NK-92 (cell line): Measurements from ENCODE around the gene PSEN2.

Experiments
- DNase-seq: peaks from one replicate; lab custom pipeline; 2025; ENCODE audit not compliant: unreplicated experiment; lab: John Stamatoyannopoulos, UW

Gene PSEN2

DNA sequence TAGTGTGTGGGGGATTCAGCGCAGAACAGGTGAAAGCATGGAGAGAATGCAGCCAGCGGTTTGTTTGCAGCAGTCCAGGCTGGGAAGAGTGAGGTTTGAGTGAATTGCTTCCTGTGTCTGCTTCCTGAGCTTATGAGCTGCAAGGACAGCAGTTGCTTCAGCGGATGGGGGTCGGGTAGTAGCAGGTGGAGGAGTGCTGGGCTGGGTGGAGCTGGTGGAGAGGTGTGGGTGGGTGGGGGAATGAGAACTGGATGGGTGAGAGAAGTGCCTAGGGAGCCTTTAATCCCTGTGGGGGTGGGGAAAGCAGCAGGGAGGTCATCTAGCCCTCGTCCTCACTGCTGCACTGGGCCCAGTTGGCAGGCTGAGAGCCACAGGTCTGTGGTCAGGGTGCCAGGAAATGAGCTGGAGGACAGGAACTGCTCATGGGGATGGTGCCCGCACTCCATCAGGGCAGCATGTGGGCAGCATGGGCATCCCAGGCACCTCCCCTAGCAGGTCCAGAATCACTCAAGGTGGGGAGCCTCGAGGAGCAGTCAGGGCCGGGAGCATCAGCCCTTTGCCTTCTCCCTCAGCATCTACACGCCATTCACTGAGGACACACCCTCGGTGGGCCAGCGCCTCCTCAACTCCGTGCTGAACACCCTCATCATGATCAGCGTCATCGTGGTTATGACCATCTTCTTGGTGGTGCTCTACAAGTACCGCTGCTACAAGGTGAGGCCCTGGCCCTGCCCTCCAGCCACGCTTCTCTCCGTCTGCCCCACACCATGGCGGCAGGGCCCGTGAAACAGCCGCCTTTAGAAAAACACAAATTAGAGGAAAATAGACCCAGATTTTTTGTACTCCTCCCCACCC is 14.8 kb downstream of the PSEN2 start:
- DNase-seq: no peak

DNA sequence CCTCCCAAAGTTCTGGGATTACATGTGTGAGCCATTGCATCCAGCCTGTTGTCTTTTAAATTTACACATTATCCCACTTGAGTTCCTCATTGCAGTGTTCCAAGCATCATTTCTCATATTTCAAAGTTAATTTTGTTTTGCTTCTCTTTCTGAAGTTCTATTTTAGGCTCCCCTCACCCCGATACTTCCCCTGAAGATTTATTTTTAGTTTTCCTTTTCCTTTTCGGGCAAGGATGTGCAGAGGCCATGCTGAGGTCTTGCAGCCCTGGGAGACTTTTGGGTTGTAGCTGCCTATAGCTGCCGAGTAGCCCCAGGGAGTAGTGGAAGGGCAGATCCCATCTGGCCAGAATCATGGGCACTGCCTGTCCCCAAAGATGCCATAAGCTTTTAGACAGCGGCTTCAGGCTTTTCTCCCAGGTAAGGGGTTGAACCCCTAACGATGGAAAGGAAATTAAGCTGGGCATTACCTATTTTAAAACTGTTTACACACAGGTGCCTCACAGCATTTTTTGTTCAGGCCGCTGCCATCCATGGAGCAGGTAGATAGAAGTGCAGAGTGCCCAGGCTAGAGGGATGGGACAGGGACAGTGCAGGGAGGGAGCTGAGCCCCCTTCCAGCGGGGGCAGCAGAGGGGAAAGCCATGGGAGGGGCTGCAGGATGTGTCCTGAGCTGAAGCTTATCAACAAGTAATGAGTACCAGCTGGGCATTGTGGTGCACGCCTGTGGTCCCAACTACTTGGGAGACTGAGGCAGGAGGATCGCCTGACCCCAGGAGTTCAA is 15.9 kb downstream of the PSEN2 start:
- DNase-seq: no peak

DNA sequence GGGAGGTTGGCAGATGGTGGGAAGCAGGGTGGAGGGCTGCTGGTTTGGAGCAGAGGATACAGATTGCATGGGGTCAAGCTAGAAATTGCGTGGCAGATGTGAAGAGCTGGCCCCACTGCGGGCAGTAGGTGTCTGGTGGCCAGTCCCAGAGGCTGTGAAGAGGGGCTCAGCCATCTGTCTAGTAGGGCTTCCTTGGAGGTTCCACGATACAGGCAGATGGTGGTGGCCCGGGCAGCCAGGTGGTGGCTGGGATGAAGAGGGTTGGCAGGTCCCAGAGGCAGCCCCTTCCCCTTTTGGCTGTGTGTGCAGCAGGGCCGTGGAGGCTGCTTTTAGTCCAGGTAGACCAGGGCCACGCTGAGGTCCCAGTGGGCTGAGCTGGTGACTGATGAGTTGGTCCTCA is 16.6 kb downstream of the PSEN2 start:
- DNase-seq: no peak

DNA sequence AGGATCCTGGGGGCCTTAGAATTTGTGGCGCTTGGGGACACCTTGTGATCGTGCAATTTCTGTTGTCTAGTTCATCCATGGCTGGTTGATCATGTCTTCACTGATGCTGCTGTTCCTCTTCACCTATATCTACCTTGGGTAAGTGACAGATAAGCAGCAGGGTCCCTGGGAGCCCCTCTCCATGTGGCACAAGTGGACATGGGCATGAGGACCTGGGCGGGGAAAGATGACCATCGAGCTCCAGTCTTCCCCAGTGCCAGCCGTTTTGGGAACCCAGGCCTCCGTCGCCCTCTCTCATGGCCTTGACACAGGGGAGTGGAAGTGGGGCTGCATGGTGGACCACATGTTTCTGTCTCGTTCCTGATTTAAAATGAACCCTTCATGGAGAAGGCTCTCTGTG is 17.6 kb downstream of the PSEN2 start:
- no peak for DNase-seq

DNA sequence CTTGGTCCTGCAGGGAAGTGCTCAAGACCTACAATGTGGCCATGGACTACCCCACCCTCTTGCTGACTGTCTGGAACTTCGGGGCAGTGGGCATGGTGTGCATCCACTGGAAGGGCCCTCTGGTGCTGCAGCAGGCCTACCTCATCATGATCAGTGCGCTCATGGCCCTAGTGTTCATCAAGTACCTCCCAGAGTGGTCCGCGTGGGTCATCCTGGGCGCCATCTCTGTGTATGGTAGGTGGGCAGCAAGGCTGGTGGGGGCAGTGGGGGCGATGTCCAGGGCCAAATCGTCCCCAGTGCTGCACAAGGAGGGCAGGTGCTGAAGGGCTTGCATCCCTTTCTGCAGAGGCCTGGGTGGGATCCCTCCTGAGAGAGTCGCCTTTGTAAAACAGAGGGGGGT is 18.4 kb downstream of the PSEN2 start:
- DNase-seq: no peak

DNA sequence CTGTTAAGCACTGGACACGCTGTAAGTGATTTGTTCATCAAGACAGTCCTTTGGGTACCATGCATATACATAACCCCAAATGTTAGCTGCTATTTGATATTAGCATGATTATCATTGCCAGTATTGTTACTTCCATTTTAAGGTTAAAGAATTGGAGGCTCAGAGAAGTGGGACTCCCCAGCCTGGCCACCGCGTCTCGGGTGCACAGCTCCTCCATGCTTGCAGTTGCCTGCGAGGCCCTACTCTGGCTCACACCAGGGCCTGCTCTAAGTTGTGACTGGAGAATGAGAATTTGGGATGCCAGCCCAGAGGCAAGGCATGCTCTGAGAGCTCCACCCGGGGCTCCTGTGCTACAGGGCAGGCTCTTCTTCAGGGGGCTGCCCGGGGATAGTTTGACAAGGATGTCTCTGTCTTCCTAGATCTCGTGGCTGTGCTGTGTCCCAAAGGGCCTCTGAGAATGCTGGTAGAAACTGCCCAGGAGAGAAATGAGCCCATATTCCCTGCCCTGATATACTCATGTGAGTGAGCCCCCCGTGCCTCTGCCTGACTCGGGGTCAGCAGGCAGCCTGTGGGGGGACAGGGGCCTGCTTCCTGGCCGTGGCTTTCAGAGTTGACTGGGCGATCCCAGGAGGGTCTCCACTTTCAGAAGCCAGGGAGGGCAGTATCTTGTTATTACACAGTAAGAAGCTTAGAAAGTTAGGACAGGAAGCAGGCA is 19.4 kb downstream of the PSEN2 start:
- no peak for DNase-seq

DNA sequence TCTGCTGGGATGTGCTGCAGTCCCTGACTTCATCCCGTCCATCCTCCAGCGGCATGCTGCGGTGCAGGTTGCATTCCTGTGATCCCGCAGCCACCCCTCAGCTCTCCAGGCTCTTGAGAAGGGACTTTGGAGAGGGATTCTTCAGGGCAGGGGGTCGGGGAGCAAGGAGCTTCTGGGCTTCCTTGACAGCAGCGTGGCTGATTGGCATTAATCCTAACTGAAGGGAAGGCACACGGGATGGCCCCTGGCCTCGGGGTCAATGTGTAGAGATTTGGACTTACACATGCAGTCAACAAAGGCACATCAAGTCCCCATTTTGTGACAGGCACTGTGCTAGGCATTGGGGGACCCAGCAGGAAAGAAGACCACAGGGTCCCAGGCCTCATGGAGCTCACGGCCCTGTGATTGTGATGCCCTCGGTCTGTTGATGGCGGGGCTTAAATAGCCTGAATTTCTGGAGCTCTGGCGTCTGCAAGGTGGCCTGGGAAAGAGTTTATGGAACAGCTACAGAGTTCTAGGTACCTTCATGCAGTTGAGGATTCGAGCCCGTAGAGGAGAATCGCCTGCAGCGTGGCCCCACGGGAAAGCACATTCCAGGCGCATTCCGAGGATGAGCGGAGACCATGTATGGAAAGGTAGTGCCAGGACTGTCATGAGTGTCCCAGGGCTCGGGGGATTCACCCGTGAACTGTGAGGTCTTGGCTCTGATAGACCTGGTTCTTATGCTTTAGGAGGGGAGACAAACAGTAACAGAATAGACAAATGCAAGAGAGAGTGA is 20.1 kb downstream of the PSEN2 start:
- DNase-seq: no peak

DNA sequence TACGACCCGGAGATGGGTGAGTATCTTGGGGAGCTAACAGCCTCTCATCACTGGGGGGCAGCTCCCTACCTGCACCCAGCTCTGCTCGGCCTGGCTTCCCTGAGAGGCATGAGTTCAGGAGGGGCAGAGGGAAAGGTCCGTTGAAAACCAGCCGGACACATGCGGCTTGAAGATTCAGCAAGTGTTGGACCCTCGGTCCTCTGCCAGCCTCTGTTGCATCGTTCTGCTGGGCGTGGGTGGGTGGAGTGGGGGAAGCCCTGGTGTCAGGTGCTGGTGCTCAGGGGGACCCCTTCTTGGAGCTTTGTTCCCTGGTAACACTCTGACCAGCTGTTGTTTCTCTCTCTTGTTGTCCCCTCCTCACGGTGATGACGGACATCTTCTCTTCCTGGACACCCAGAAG is 20.9 kb downstream of the PSEN2 start:
- no peak for DNase-seq

DNA sequence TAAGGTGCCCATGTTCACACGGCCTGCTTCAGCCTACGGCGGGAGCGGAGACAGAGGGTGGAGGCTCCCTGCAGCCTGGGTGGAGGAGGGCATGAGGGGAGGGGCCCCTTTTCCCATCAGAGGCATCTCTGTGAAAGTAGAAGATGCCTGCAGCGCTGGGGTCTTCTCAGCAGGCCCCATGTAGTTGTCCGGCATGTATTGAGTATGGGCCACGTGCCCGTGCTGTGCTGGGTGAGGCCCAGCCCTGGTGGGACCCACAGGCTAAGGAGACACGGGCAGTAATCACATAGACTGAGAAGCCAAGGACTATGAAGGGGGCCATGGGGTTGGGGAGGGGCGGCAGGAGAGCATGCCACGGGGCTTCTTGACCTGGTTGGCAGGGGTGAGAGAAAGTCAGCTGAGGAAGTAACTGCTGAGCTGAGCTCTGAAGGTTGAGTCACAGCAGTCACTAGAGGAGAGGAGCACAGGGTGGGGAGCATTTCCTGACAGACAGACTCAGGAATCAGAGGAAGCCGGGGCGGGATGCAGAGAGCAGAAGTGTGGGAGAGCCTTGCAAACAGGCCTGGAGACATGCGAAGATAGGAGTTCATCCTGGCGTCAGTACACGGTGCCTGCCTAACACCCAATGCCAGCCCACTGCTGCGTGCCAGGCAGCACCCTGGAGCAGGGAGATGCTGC is 21.6 kb downstream of the PSEN2 start:
- DNase-seq: no peak

DNA sequence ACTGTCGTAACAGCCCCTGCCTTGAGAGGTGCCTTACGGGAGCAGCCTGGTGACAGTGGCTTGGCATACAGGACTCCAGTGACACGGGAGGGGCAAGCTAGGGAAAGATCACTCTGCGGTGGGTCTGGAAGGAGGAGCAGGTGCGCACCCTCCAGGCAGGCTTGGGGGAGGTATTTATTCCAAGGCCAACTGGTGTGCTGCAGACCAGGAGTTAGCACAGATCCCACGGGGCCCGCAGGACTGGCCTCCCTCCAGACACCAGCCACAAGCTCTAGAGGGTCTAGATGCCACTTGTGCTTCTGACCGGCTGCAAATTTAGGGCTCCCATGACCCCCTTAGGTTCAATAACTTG is 22.1 kb downstream of the PSEN2 start:
- no peak for DNase-seq

DNA sequence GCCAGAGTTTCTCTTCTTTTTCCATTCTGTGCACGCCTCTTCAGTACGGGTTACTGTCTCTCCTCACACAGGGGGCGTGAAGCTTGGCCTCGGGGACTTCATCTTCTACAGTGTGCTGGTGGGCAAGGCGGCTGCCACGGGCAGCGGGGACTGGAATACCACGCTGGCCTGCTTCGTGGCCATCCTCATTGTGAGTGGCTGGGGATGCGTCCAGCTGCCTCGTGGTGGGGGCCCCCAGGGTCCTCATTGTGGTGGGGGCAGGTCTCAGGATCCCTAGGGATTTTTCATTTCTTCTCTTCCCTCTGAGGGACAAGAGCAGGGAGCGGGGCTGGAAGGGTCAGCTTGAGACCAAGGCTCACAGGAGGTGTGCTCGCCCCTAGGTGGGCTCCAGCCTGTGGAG is 23.5 kb downstream of the PSEN2 start:
- DNase-seq: no peak

DNA sequence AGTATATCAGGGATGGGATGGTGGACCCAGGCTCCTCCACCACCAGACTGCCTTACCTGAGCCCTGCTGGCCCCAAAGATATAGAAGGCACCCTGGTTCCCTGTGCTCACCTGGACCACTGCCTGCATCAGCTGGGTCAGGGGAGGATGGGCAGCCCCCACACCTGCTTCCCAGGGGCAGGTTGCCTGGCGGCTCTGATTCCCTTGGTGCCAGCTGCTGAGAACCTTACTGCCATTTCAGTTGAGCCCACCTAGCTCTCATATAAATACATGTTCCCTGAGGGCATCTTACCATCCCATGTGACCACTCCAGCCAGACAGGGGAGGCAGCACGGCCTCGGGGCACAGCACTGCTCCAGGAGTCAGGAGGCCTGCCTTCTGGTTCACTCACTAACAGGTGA is 24.4 kb downstream of the PSEN2 start:
- DNase-seq: no peak

DNA sequence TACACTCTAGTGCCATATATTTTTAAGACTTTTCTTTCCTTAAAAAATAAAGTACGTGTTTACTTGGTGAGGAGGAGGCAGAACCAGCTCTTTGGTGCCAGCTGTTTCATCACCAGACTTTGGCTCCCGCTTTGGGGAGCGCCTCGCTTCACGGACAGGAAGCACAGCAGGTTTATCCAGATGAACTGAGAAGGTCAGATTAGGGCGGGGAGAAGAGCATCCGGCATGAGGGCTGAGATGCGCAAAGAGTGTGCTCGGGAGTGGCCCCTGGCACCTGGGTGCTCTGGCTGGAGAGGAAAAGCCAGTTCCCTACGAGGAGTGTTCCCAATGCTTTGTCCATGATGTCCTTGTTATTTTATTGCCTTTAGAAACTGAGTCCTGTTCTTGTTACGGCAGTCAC is 25.2 kb downstream of the PSEN2 start:
- DNase-seq: no peak

DNA sequence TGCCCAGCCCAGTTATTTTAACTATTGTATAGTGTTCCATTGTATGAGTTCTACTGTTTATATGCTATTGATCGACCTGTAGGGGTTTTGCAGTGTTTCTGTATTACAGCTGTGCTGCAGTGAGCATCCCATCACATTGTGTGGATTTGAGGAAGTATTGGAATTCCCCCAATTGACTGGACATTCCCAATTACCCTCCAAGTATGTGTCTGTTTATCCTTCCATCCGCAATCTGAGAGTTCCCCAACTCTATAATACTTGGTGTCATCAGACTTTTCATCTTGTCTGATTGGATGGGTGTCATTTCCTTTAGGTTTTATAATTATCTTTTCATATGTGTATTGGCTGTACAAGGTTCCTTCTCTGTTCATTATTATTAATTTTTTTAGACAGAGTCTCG is 27.8 kb downstream of the PSEN2 start:
- no peak for DNase-seq

DNA sequence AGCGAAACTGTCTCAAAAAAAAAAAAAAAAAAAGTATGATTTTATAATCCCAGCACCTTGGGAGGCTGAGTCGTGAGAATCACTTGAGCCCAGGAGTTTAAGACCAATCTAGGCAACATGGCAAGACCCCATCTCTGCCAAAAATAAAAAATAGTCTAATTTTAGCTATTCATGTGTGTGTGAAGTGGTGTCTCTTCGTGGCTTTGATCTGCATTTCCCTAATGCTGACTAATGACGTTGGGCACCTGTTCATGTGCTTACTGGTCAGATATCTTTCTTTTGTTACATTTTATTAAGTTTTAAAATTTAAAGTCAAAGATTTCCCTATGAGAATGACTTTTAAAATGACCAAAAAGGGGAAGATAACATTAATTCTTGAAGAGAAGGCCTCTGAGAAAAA is 31.0 kb downstream of the PSEN2 start:
- DNase-seq: no peak

DNA sequence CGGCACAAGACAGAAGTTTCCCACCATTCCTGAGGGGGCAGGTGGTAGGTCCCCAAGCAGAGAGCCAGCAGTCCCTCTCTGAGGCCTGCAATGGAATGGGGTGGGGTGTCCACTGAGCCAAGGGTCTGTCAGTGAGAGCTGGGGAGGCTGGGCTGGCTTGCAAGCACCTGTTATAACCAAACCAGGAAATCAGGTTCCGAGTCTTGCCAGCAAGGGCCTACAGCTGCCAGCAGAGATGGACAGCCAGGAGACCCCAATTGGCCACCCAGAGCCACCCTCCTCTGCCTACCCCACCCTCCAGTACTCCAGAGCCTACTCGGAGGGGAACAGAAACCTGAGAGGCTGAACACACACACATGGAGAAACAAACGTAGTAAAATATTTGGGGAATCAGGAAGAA is 32.2 kb downstream of the PSEN2 start:
- no peak for DNase-seq

DNA sequence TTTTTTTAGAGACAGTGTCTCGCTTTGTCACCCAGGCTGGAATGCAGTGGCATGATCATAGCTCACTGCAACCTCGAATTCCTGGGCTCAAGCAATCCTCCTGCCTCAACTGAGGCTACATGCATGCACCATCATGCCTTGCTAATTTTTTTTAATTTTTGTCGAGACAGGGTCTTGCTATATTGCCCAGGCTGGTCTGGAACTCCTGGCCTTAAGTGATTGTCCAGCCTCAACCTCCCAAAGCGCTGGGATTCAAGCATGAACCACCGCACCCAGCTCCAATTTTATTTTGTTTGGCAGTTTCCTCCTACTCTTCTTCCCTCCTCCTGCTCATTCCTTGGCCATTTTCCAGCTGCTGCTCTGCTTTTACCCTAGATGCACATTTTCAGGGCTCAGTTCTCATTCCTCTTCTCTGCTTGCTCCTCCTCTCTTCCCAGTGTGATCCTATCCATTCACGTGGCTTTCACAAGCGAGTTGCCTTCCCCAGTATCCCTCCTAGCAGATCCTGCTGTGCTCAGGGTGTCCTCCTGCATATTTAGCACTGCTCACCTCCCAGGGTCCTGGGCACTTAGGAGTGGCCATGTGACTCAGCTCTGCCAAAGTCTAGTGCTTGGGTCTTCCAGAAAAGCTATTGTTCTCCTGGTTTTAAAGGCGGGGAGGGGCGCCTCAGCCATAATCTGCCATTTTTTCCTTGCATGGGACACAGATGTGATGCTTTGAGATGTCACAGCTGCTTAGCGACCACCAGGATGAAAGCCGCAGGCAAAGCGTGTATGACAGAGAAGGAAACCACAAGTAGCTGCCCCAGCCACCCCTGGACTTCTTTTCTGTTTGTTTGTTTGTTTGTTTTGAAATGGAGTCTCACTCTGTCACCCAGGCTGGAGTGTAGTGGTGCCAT is 33.7 kb downstream of the PSEN2 start:
- no peak for DNase-seq

DNA sequence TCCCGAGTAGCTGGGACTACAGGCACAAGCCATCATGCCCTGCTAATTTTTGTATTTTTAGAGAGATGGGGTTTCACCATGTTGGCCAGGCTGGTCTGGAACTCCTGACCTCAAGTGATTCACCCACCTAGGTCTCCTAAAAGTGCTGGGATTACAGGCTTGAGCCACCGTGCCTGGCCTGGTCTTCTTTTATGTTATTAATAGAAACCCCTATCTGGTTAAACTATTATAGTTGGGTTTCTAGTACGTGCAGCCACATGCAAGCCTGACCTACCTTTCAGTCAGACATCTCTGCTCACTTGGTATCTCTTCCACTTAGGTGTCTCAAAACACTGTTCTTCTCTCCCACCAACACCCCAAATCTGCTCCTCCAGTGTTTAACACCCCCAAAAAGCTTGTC is 34.4 kb downstream of the PSEN2 start:
- DNase-seq: no peak

DNA sequence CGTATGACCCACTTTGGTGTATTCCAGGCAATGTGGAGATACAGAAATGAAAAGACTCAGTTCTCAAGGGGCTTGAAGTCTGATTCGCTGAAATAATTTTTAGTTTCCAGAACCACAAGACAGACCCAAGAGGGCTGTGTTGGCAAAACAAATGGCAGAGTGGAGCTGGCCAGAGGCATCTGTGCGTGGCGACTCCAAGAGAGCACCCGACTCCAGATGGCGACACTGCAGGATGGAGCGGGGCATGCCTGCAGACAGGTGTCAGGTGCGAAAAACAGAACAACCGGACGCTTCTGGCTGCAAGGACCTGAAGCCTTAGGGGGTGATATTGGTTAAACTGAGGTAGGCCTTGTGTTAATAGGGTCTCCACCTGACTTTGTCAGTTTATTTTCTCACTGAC is 38.0 kb downstream of the PSEN2 start:
- no peak for DNase-seq

DNA sequence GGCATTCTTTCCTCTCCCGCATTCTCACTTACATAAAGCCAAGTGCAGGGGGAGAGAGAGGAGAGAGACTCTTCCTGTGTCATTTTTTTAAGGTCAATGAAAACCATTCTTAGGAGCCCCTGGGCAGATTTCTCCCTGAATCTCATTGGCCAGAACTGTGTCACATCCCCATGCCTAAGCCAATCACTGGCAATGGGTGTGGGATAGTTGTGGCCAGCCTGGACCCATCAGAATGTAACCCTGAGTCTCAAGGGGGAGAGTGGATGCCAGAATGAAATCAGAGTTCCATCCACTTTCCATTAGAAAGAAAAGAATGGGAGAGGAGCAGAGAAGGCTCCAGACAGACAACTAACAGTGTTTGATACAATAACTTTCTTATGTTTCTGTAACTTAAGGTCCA is 38.5 kb downstream of the PSEN2 start:
- no peak for DNase-seq
